MM.1S (cell line): Measurements from ENCODE around the gene CD164L2.

Experiments used
- EZH2 ChIP-seq: fragments of 300-600 bp; sonication (generic); optimal IDR thresholded peaks from 2 replicates; pipeline ENCODE3; 2017; ENCODE audit warnings: low read depth, mild to moderate bottlenecking, antibody characterized with exemption, low read length, mixed read lengths
- TF ChIP-seq, protein P1 (sequence below): fragments of 300-600 bp; sonication (generic); IDR thresholded peaks from 2 replicates; pipeline ENCODE4 v1.5.1; 2016; ENCODE audit warnings: antibody characterized with exemption, low read length, mixed read lengths

DNA sequence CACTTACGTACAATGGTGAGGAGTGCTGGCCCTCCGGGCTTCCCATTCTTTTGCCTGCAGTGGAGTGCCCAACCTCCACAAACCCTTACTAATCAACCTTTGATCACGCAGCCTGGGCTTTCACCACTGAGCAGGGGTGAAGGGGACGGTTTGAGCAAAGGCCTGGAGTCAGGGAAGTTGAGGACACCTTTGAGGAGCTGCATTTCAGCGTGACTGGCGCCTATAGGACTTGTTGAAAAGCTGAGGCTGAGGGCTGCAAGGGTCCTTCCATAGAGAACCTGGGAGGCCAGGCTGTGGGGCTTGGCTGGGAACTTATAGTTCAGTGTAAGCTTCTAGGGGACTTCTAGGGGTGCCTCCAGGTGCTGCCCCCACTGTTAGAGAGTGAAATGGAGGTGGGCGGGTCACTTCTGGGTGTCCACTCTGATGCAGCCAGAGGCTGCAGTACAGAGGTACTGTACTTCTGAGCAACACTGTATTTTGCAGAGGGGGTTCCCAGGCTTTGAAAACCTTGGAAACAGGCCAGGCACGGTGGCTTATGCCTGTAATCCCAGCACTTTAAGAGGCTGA, 31.5 kb downstream of the CD164L2 start:
- no peak for TF ChIP-seq EZH2
- TF ChIP-seq, protein P1, sequence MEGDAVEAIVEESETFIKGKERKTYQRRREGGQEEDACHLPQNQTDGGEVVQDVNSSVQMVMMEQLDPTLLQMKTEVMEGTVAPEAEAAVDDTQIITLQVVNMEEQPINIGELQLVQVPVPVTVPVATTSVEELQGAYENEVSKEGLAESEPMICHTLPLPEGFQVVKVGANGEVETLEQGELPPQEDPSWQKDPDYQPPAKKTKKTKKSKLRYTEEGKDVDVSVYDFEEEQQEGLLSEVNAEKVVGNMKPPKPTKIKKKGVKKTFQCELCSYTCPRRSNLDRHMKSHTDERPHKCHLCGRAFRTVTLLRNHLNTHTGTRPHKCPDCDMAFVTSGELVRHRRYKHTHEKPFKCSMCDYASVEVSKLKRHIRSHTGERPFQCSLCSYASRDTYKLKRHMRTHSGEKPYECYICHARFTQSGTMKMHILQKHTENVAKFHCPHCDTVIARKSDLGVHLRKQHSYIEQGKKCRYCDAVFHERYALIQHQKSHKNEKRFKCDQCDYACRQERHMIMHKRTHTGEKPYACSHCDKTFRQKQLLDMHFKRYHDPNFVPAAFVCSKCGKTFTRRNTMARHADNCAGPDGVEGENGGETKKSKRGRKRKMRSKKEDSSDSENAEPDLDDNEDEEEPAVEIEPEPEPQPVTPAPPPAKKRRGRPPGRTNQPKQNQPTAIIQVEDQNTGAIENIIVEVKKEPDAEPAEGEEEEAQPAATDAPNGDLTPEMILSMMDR = no peak
